ENCODE results near the gene ZNF221.

The ZNF221 gene

GRCh38 chr19:43960411-43960810 lies 9.4 kb downstream of the ZNF221 start:
- no peak for DNase-seq

GRCh38 chr19:43966079-43966694 lies 15.2 kb downstream of the ZNF221 start:
- no peak for DNase-seq

GRCh38 chr19:43976732-43977131 lies 25.7 kb downstream of the ZNF221 start:
- DNase-seq: no peak

- DNase-seq: no peak
Observed at GRCh38 chr19:43983544-43983911, 32.5 kb downstream of the ZNF221 start.

GRCh38 chr19:43983912-43984686 lies 33.1 kb downstream of the ZNF221 start, which contains the start of gene ZNF155:
TSS of gene ZNF155 (plus strand) at chr19:43984188. CDS start at chr19:43988544, 4,356 bp downstream.
- DNase-seq: peak; percentile 100

- no peak for DNase-seq
Observed at GRCh38 chr19:43984687-43985000, 33.6 kb downstream of the ZNF221 start.

GRCh38 chr19:43997631-43998290 lies 46.7 kb downstream of the ZNF221 start:
- DNase-seq: no peak

GRCh38 chr19:44002212-44002565 lies 51.2 kb downstream of the ZNF221 start:
- DNase-seq: no peak

GRCh38 chr19:44002566-44003460 lies 51.8 kb downstream of the ZNF221 start, which contains the start of gene ZNF230:
TSS of gene ZNF230 (plus strand) at chr19:44002957. CDS start at chr19:44007079, 4,122 bp downstream.
- peak; percentile 98 for DNase-seq

GRCh38 chr19:44003461-44004009 lies 52.5 kb downstream of the ZNF221 start:
- peak; percentile 50 for DNase-seq

- DNase-seq: no peak
Observed at GRCh38 chr19:44005973-44006372, 54.9 kb downstream of the ZNF221 start.

GRCh38 chr19:44007473-44007872 lies 56.4 kb downstream of the ZNF221 start:
- DNase-seq: no peak

GRCh38 chr19:44010468-44010867 lies 59.4 kb downstream of the ZNF221 start:
- DNase-seq: no peak
